SU-DHL-6 (cell line): ENCODE data around the gene B4GALNT4.

Source experiments
- H2AFZ ChIP-seq: fragments of 200-600 bp; sonication (generic); 2 replicates; pipeline ENCODE4 v1.6.1; 2014; ENCODE audit warnings: low read depth, mild to moderate bottlenecking, moderate library complexity, mixed read lengths, antibody characterized with exemption, low read length; ENCODE audit not compliant: severe bottlenecking
- H3F3A ChIP-seq: fragments of 200-600 bp; shearing (Covaris generic); 2 replicates; pipeline ENCODE4 v1.6.0; 2016; ENCODE audit warnings: antibody characterized with exemption, mild to moderate bottlenecking; ENCODE audit not compliant: insufficient read depth
- H3K27ac ChIP-seq: fragments of 200-600 bp; sonication (generic); 2 replicates; pipeline ENCODE4 v1.5.1; 2016; ENCODE audit warnings: low read depth, mild to moderate bottlenecking, low read length, moderate library complexity, mixed read lengths
- H3K27me3 ChIP-seq: fragments of 200-600 bp; sonication (generic), shearing (Covaris generic); 2 replicates; pipeline ENCODE4 v1.6.0; 2014; ENCODE audit warnings: mild to moderate bottlenecking, low read length
- H3K36me3 ChIP-seq: fragments of 200-600 bp; sonication (generic); 2 replicates; pipeline ENCODE4 v1.6.1; 2014; ENCODE audit warnings: mild to moderate bottlenecking, low read length, mixed read lengths
- H3K4me2 ChIP-seq: fragments of 300-600, 200-600 bp; shearing (Covaris generic), sonication (generic); 2 replicates; pipeline ENCODE4 v1.6.0; 2014; ENCODE audit warnings: low read length, low read depth, mild to moderate bottlenecking; ENCODE audit not compliant: poor library complexity, severe bottlenecking
- H3K4me3 ChIP-seq: fragments of 200-600 bp; sonication (generic); 2 replicates; pipeline ENCODE4 v1.5.1; 2014; ENCODE audit warnings: antibody characterized with exemption, low read length, mild to moderate bottlenecking, mixed read lengths; ENCODE audit not compliant: insufficient read depth, poor library complexity, severe bottlenecking
- H3K79me2 ChIP-seq: fragments of 200-600 bp; sonication (generic); 2 replicates; pipeline ENCODE4 v1.6.1; 2014; ENCODE audit warnings: mild to moderate bottlenecking, low read length, moderate library complexity; ENCODE audit not compliant: insufficient read depth
- H3K9ac ChIP-seq: fragments of 200-600 bp; sonication (generic); 2 replicates; pipeline ENCODE4 v1.7.0; 2014; ENCODE audit warnings: mild to moderate bottlenecking, low read length
- H3K9me2 ChIP-seq: fragments of 200-600 bp; sonication (generic); replicated peaks from 2 replicates; pipeline ENCODE4 v1.6.1; 2014; ENCODE audit warnings: low read length; ENCODE audit not compliant: insufficient read depth
- H3K9me3 ChIP-seq: fragments of 200-600 bp; sonication (generic); 2 replicates; pipeline ENCODE4 v1.6.1; 2014; ENCODE audit warnings: low read length, mixed read lengths; ENCODE audit not compliant: insufficient read depth
- H4K20me1 ChIP-seq: fragments of 200-600 bp; sonication (generic); 2 replicates; pipeline ENCODE4 v1.6.1; 2014; ENCODE audit warnings: low read depth, mild to moderate bottlenecking, antibody characterized with exemption, low read length, moderate library complexity, mixed read lengths
- EZH2phosphoT487 ChIP-seq: fragments of 200-600 bp; sonication (generic), shearing (Covaris generic); conservative IDR thresholded peaks from 2 replicates; pipeline ENCODE4 v1.6.1; 2018; ENCODE audit warnings: mild to moderate bottlenecking, antibody characterized with exemption, low read length, moderate library complexity, mixed read lengths
- TF ChIP-seq, protein P1 (sequence below): fragments of 200-600 bp; sonication (generic); IDR thresholded peaks from one replicate; pipeline ENCODE4 v1.5.1; 2017; ENCODE audit warnings: antibody characterized with exemption, mild to moderate bottlenecking, low read length, moderate library complexity; ENCODE audit not compliant: insufficient read depth, poor library complexity, severe bottlenecking

Gene B4GALNT4

DNA sequence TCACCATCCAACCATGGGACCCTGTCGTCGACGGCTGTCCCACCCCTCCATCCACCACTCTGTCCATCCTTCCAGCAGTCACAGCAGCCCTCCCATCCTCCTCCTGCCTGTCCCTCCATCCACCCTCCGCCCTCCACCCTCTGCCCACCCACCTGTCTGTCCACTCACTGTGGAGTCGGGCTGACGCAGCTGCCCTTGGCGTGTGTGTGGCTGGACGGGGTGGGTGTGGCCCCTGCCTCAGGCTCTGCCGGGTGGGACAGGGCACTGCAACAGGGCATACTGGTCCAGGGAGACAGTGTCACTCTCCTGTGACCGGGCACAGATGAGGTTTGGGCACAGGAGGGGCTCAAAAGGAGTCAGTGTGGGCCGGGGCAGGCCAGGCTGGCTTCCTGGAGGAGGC lies 26.6 kb downstream of the B4GALNT4 start:
- H3F3A ChIP-seq, result no peaks in the 10 kb centered on the region
- H3K4me2 ChIP-seq, result no peak overlapping the region
- H3K27me3 ChIP-seq, result no peaks in the 10 kb centered on the region
- no peaks in the 10 kb centered on the region for H4K20me1 ChIP-seq
- H3K79me2 ChIP-seq, result no peaks in the 10 kb centered on the region
- H2AFZ ChIP-seq, result no peak overlapping the region
- TF ChIP-seq EZH2phosphoT487, result no peak
- TF ChIP-seq, protein P1, sequence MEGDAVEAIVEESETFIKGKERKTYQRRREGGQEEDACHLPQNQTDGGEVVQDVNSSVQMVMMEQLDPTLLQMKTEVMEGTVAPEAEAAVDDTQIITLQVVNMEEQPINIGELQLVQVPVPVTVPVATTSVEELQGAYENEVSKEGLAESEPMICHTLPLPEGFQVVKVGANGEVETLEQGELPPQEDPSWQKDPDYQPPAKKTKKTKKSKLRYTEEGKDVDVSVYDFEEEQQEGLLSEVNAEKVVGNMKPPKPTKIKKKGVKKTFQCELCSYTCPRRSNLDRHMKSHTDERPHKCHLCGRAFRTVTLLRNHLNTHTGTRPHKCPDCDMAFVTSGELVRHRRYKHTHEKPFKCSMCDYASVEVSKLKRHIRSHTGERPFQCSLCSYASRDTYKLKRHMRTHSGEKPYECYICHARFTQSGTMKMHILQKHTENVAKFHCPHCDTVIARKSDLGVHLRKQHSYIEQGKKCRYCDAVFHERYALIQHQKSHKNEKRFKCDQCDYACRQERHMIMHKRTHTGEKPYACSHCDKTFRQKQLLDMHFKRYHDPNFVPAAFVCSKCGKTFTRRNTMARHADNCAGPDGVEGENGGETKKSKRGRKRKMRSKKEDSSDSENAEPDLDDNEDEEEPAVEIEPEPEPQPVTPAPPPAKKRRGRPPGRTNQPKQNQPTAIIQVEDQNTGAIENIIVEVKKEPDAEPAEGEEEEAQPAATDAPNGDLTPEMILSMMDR, result no peak
- no peaks in the 10 kb centered on the region for H3K36me3 ChIP-seq
- no peak overlapping the region for H3K9ac ChIP-seq
- H3K9me2 ChIP-seq, result no peaks in the 10 kb centered on the region
- no peaks in the 10 kb centered on the region for H3K9me3 ChIP-seq
- H3K27ac ChIP-seq, result no peak overlapping the region
- H3K4me3 ChIP-seq, result no peak overlapping the region

- Histone ChIP-seq H3K27me3 (no peaks in the 10 kb centered on the region), H3K9me3 (no peaks in the 10 kb centered on the region), H3K79me2 (no peaks in the 10 kb centered on the region), H3F3A (no peaks in the 10 kb centered on the region), H3K4me3 (no peak overlapping the region), H3K4me2 (peak overlapping the region; percentile 35), H3K9me2 (no peaks in the 10 kb centered on the region), H2AFZ (no peak overlapping the region), H3K36me3 (no peaks in the 10 kb centered on the region), H3K27ac (no peak overlapping the region), H3K9ac (no peak overlapping the region), H4K20me1 (no peaks in the 10 kb centered on the region)
- TF ChIP-seq, protein P1, result no peak
- TF ChIP-seq EZH2phosphoT487, result no peak
These were observed 27.2 kb downstream of the B4GALNT4 start for GRCh38 chr11:396511-396947.

GRCh38 chr11:396948-397548 lies 27.7 kb downstream of the B4GALNT4 start:
- Histone ChIP-seq H3K9me3 (no peaks in the 10 kb centered on the region), H3K4me2 (peak overlapping the region; percentile 35), H3K9ac (no peak overlapping the region), H3K36me3 (no peaks in the 10 kb centered on the region), H3K27ac (no peak overlapping the region), H2AFZ (no peak overlapping the region), H3K27me3 (no peaks in the 10 kb centered on the region), H3K79me2 (no peaks in the 10 kb centered on the region), H3K4me3 (no peak overlapping the region), H3F3A (no peaks in the 10 kb centered on the region), H4K20me1 (no peaks in the 10 kb centered on the region), H3K9me2 (no peaks in the 10 kb centered on the region)
- no peak for TF ChIP-seq EZH2phosphoT487
- TF ChIP-seq, protein P1, result peak; percentile 58
